CD4-positive, CD25-positive, alpha-beta regulatory T cell (primary cell): Measurements from ENCODE around the gene ZMYND19. TPM values are rescaled to one million over a fixed set of nuclear protein-coding genes. Genes with fewer than 3 reads are reported as not detected.

Experiments
- ATAC-seq, 2 donors: fragments of 150-1000 bp; cut with Tn5 transposase; one replicate each; pipeline ENCODE4 v1.10.0; 2021; ENCODE audit warnings: low read depth in 2 of 2, moderate number of reproducible peaks in 2 of 2, moderate library complexity in 1 of 2
- DNase-seq, 3 donors: peaks; one replicate each; pipeline versions ENCODE4 v3.0.0 to v3.0.0-alpha.2; 2012 to 2022; ENCODE audit warnings: mixed read lengths in 1 of 3
- H3K27ac ChIP-seq: one replicate; pipeline ENCODE4 v1.7.0; 2013; ENCODE audit warnings: mild to moderate bottlenecking, low read length; ENCODE audit not compliant: insufficient read depth, poor library complexity, severe bottlenecking
- H3K27me3 ChIP-seq: one replicate; pipeline ENCODE4 v1.7.0; 2013; ENCODE audit warnings: low read length; ENCODE audit not compliant: control insufficient read depth, insufficient read depth
- H3K36me3 ChIP-seq: one replicate; pipeline ENCODE4 v1.7.0; 2013; ENCODE audit warnings: mild to moderate bottlenecking, low read length, moderate library complexity; ENCODE audit not compliant: control insufficient read depth, insufficient read depth
- H3K4me1 ChIP-seq: 2 replicates; pipeline ENCODE4 v1.7.0; 2013; ENCODE audit warnings: mild to moderate bottlenecking, low read length; ENCODE audit not compliant: insufficient read depth, control insufficient read depth, poor library complexity, severe bottlenecking
- H3K4me3 ChIP-seq: one replicate; pipeline ENCODE4 v1.7.0; 2013; ENCODE audit warnings: low read depth, mild to moderate bottlenecking, low read length, moderate library complexity
- H3K9me3 ChIP-seq, 2 experiments: 1 replicate in 1 of 2; 2 replicates in 1 of 2; pipeline ENCODE4 v1.7.0; 2013; ENCODE audit warnings: low read length in 2 of 2, mild to moderate bottlenecking in 1 of 2, moderate library complexity in 1 of 2; ENCODE audit not compliant: control insufficient read depth in 2 of 2
- H3K27ac Mint-ChIP-seq, 3 donors: one replicate each; pipeline ENCODE4 v1.8.0; 2020 to 2022; ENCODE audit warnings: mild to moderate bottlenecking in 3 of 3, mixed read lengths in 3 of 3, moderate library complexity in 2 of 3
- H3K27me3 Mint-ChIP-seq: one replicate; pipeline ENCODE4 v1.8.0; 2022; ENCODE audit warnings: mild to moderate bottlenecking, mixed read lengths
- H3K36me3 Mint-ChIP-seq: one replicate; pipeline ENCODE4 v1.8.0; 2020; ENCODE audit warnings: mixed read lengths
- H3K4me1 Mint-ChIP-seq, 4 donors: one replicate each; pipeline ENCODE4 v1.8.0; 2020 to 2022; ENCODE audit warnings: mixed read lengths in 4 of 4, mild to moderate bottlenecking in 1 of 4
- H3K4me3 Mint-ChIP-seq, 4 donors: one replicate each; pipeline ENCODE4 v1.8.0; 2020 to 2022; ENCODE audit warnings: mild to moderate bottlenecking in 4 of 4, mixed read lengths in 4 of 4, moderate library complexity in 3 of 4
- H3K9me3 Mint-ChIP-seq, 7 donors: one replicate each; pipeline ENCODE4 v1.8.0; 2020 to 2022; ENCODE audit warnings: mixed read lengths in 7 of 7, mild to moderate bottlenecking in 3 of 7, moderate library complexity in 2 of 7
- polyA plus RNA-seq, 4 donors: library from polyadenylated mRNA; unstranded; fragments of 300-500 nt; fragmentation: Illumina TruSeq; gene quantifications; one replicate each; pipeline ENCODE4 v1.2.3, GENCODE V29; 2021
- total RNA-seq: library from RNA; stranded (reverse); gene quantifications from one replicate; pipeline ENCODE4 v1.2.3, GENCODE V29; 2022

ZMYND19 gene
- total and polyA plus RNA-seq, 5 donors from 2014 or later: 4.4 to 20.4 (median 5.8) TPM

DNA sequence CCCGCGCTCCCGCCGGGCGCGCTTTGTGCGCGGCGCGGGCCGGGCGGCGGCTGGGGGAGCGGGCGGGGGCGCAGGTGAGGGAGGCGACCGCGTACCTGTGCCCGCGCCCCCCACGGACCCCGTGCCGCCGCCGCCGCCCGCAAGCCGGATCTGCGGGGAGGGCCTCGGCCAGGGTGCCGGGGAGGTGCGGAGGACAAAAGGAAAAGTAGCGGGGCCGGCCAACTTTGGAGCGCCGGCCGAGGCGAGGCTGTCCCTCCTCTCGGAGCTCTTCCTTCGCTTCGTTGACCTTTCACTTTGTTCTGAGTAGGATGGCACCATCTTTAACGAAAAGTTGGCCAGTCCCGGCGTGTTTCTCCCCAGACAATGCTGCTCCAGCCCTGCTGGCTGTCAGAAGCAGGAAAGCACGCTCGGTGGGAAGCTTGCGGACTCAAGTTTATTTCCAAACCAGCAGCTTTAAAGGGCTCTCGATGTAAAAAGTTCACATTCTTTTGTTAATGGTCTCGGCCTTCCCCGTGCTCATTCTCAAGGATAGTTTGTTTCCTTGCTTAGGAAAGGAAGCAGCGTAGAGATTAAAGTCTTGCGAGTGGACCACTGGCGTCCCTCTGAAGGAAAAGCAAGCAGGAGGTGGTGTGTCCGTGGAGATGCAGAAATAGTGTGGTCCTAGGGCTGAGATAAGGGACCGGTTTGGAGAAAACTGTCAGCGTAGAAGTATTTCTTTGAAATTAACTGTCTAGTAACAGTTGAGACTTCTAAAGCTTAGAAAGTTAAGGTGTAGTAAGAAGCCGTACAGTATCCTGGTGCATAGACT is 29.1 kb upstream of the ZMYND19 start:
- Histone ChIP-seq H3K27me3 (no peaks in the 10 kb centered on the region), H3K36me3 (peaks cover 8% of the 10 kb centered on the region), H3K9me3 (no peaks in the 10 kb centered on the region), H3K27ac (peak overlapping the region; percentile 65), H3K4me1 (peaks cover 39% of the 10 kb centered on the region), H3K4me3 (peak overlapping the region; percentile 82)
- H3K27ac Mint-ChIP-seq: peak overlapping the region; percentile 93 to 96 (median 95)
- peaks cover 4% of the 10 kb centered on the region for H3K36me3 Mint-ChIP-seq
- H3K4me1 Mint-ChIP-seq: peaks cover 13 to 55% (median 34%) of the 10 kb centered on the region in 4 donors
- H3K27me3 Mint-ChIP-seq: no peaks in the 10 kb centered on the region
- peaks cover 0 to 2% (median 0%) of the 10 kb centered on the region in 7 donors for H3K9me3 Mint-ChIP-seq
- peak overlapping the region; percentile 93 to 99 (median 96) for H3K4me3 Mint-ChIP-seq
- DNase-seq (peak; percentile 20 to 56 (median 23)), ATAC-seq (peak; percentile 2 to 7)

DNA sequence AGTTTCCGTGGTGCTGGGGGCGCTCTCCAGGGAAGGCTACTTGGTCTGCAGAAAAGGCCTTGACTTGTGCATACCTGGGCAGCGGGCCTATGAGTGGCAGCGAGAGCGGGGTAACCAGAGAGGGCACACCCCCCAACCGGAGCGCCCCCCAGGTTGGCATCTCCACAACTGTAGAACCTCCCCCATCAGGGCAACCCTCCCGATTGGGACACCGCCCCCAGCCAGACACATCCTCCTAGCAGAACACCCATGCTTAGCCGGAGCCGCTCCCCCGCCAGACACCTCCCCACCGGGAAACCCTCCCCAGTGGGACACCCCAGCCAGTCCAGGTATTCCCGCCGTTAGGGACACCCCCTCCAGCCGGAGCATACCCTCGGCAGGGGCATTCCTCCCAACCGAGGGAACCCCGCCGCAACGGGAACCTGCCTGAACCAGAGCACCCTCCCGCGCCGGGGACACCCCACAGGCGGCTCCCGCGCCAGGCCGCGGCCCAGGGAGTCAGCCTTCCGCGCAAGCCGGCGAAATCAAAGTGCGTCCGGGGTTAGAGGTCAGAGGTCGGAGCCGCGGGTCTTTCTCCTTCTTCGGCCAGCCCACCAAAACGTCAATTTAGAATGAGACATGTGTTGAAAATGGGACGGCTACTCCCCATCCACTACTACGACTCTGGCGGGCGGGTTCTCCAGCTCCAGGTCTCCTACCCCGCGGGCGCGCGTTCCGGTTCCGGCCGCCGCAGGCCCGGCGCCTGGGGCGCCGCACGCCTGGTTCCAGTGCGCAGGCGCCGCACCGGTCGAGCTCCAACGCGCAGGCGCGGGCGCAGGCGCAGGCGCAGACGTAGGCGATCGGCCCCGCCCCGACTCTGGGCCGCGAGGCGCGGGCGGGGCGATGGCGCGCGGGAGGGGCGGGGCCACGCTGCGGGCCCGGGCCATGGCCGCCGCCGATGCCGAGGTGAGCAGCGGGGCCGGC is 28.1 kb upstream of the ZMYND19 start, which contains the start of gene EHMT1:
TSS of gene EHMT1 (plus strand) at position 901 of the 963 bp plus-strand sequence. CDS start at position 925, 24 bp downstream.
- Mint-ChIP-seq H3K27ac (peak within 1 kb of the TSS; percentile 93 to 96 (median 95)), H3K27me3 (no peaks in the 10 kb centered on the region), H3K4me1 (peaks cover 13 to 44% (median 29%) of the 10 kb centered on the region in 4 donors), H3K4me3 (peak within 1 kb of the TSS; percentile 93 to 99 (median 96)), H3K36me3 (no peaks in the 10 kb centered on the region), H3K9me3 (no peaks in the 10 kb centered on the region)
- ATAC-seq (peak; percentile 82 to 84), DNase-seq (peak; percentile 85 to 94 (median 87))
- Histone ChIP-seq H3K36me3 (peaks cover 15% of the 10 kb centered on the region), H3K4me1 (peaks cover 39% of the 10 kb centered on the region), H3K27ac (peak within 1 kb of the TSS; percentile 91), H3K27me3 (no peaks in the 10 kb centered on the region), H3K9me3 (no peaks in the 10 kb centered on the region), H3K4me3 (peak within 1 kb of the TSS; percentile 82)

DNA sequence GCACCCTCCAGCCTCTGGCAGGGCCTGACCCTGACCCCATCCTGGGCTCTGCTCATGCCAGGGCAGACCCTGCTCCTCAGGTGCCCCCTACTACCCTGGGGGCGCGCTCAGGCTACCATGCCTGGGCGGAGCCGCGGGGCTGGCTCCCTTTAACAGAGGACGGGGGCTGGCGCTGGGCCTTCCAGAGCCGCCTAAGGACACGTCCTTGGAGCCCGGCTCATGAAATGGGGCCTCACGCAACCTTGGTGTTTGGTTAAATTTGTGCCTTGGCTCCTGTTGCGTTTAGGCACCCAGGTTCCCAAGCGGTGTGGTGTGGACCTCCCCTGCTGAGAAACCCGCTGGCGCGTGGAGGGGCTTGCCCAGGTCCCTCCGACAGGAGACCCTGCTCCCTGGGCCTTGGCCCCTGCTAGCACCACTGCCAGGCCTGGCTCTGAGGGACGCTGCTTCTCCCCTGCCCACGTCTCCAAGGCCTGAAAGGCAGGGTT is 25.1 kb upstream of the ZMYND19 start:
- H3K4me3 Mint-ChIP-seq: peak overlapping the region in 1 of 4 donors; percentile 90
- H3K36me3 Mint-ChIP-seq: no peaks in the 10 kb centered on the region
- Histone ChIP-seq H3K27ac (no peak overlapping the region), H3K27me3 (no peaks in the 10 kb centered on the region), H3K9me3 (no peaks in the 10 kb centered on the region), H3K4me1 (peaks cover 37% of the 10 kb centered on the region), H3K36me3 (peaks cover 13% of the 10 kb centered on the region), H3K4me3 (no peak overlapping the region)
- H3K27me3 Mint-ChIP-seq: no peaks in the 10 kb centered on the region
- DNase-seq: no peak
- no peaks in the 10 kb centered on the region for H3K9me3 Mint-ChIP-seq
- ATAC-seq: no peak
- no peak overlapping the region for H3K27ac Mint-ChIP-seq
- H3K4me1 Mint-ChIP-seq: peaks cover 9 to 38% (median 18%) of the 10 kb centered on the region in 4 donors

DNA sequence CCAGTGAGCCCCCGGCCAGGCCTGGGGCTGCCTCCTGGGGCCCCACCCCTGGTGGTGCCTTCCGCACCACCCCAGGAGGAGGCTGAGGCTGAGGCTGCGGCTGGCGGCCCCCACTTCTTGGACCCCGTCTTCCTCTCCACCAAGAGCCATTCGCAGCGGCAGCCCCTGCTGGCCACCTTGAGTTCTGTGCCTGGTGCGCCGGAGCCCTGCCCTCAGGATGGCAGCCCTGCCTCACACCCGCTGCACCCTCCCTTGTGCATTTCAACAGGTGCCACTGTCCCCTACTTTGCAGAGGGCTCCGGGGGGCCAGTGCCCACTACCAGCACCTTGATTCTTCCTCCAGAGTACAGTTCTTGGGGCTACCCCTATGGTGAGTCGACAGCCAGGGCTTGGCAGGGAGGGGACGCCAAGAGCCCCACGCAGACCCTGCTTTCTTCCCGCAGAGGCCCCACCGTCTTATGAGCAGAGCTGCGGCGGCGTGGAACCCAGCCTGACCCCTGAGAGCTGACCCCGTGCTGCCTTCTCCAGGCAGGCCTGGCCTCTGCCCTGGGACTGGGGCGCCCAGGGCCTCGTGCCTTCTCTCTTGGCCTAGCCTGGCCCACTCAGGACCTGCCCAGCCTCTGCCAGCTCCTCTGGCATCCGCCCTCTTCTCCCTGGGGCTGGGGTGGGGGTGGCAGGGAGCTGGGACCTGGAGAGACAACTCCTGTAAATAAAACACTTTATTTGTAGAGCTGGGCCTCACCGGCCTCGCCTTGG is 24.5 kb upstream of the ZMYND19 start:
- DNase-seq (no peak), ATAC-seq (no peak)
- peaks cover 13% of the 10 kb centered on the region for H3K36me3 ChIP-seq
- H3K27ac Mint-ChIP-seq: no peak overlapping the region
- H3K4me3 Mint-ChIP-seq: no peak overlapping the region
- H3K4me3 ChIP-seq: no peak overlapping the region
- no peak overlapping the region for H3K27ac ChIP-seq
- no peaks in the 10 kb centered on the region for H3K36me3 Mint-ChIP-seq
- H3K4me1 Mint-ChIP-seq: peaks cover 6 to 36% (median 15%) of the 10 kb centered on the region in 4 donors
- H3K27me3 ChIP-seq: no peaks in the 10 kb centered on the region
- peaks cover 31% of the 10 kb centered on the region for H3K4me1 ChIP-seq
- no peaks in the 10 kb centered on the region for H3K27me3 Mint-ChIP-seq
- H3K9me3 Mint-ChIP-seq: no peaks in the 10 kb centered on the region
- H3K9me3 ChIP-seq: no peaks in the 10 kb centered on the region

DNA sequence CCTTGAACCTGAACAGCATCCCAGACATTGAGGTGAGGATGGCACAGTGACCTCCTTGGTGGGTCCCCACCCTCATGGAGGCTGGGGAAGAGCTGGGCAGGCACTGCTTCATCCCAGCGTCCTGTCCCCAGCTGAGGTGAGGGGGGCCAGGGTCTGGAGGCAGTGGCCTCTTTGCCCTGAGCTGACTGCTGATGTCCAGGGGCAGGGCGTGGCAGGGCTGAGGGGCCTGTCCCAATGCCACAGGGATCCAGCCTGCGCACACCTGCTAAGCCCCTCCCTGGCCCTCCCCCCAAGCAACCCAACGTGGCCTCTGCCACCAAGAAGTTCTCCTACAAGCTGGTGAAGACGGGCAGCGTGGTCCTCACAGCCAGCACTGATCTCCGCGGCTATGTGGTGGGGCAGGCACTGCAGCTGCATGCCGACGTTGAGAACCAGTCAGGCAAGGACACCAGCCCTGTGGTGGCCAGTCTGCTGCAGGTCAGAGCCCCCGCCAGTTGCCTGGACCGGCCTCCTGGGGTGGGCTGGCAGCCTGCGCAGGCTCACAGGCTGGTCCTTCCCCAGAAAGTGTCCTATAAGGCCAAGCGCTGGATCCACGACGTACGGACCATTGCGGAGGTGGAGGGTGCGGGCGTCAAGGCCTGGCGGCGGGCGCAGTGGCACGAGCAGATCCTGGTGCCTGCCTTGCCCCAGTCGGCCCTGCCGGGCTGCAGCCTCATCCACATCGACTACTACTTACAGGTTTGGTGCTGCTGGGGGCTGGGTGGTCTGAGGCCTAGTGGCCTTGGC is 23.6 kb upstream of the ZMYND19 start:
- DNase-seq (no peak), ATAC-seq (no peak)
- H3K9me3 Mint-ChIP-seq: no peaks in the 10 kb centered on the region
- H3K36me3 Mint-ChIP-seq: no peaks in the 10 kb centered on the region
- peaks cover 0 to 31% (median 10%) of the 10 kb centered on the region in 4 donors for H3K4me1 Mint-ChIP-seq
- H3K27me3 ChIP-seq: no peaks in the 10 kb centered on the region
- H3K27ac ChIP-seq: no peak overlapping the region
- peaks cover 27% of the 10 kb centered on the region for H3K4me1 ChIP-seq
- H3K4me3 ChIP-seq: no peak overlapping the region
- no peaks in the 10 kb centered on the region for H3K9me3 ChIP-seq
- no peaks in the 10 kb centered on the region for H3K27me3 Mint-ChIP-seq
- H3K27ac Mint-ChIP-seq: no peak overlapping the region
- peak overlapping the region in 2 of 4 donors; percentile 47 to 56 for H3K4me3 Mint-ChIP-seq
- H3K36me3 ChIP-seq: peaks cover 13% of the 10 kb centered on the region

DNA sequence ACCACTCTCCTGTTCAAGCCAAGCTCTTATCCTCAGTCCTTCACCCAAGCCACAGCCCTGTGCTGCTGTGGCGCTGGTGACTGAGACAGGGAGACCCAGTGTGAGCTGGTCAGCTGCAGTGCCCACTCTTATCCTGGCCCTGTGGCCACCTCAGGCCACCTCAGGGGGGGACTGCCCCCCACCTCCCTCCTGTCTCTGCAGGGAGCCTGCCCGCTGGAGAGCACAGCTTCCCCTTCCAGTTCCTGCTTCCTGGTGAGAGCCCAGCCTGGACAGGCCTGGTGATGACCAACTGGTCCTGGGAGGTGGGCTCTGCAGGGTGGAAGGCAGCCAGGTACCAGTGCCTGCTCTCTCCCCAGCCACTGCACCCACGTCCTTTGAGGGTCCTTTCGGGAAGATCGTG is 22.9 kb upstream of the ZMYND19 start:
- Histone ChIP-seq H3K27ac (no peak overlapping the region), H3K4me3 (no peak overlapping the region), H3K36me3 (peaks cover 15% of the 10 kb centered on the region), H3K27me3 (no peaks in the 10 kb centered on the region), H3K4me1 (peaks cover 24% of the 10 kb centered on the region), H3K9me3 (no peaks in the 10 kb centered on the region)
- no peaks in the 10 kb centered on the region for H3K36me3 Mint-ChIP-seq
- peaks cover 0 to 37% (median 9%) of the 10 kb centered on the region in 4 donors for H3K4me1 Mint-ChIP-seq
- H3K4me3 Mint-ChIP-seq: peak overlapping the region in 2 of 4 donors; percentile 21 to 56
- peak overlapping the region in 2 of 3 donors; percentile 62 to 66 for H3K27ac Mint-ChIP-seq
- ATAC-seq (no peak), DNase-seq (no peak)
- no peaks in the 10 kb centered on the region for H3K27me3 Mint-ChIP-seq
- H3K9me3 Mint-ChIP-seq: no peaks in the 10 kb centered on the region
